HG02970 (cell line): ENCODE data around the gene NOXO1.
"Not testable (repeated sequence)": the region's sequence is repeated elsewhere in the genome, so short reads cannot be mapped to it uniquely, and the experiment has no call there.

Source experiments
- ATAC-seq: cut with Tn5 transposase; IDR thresholded peaks from one replicate; pipeline ENCODE4 v1.9.1; 2021; ENCODE audit warnings: mild to moderate bottlenecking, moderate library complexity, moderate number of reproducible peaks; ENCODE audit not compliant: unreplicated experiment, low FRiP score

Gene NOXO1

DNA sequence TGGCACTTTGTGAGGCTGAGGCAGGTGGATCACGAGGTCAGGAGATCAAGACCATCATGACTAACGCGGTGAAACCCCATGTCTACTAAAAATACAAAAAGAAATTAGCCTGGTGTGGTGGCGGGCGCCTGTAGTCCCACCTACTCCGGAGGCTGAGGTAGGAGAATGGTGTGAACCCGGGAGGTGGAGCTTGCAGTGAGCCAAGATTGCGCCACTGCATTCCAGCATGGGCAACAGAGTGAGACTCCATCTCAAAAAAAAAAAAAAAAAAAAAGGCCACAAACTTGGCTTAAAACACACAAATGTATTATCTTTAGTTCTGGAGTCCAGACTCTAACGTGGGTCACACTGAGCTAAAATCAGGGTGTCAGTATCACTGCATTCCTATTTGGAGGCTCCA lies 30.5 kb upstream of the NOXO1 start:
- not testable (repeated sequence) for ATAC-seq

- peak; percentile 76 for ATAC-seq
These were observed 28.7 kb upstream of the NOXO1 start, which contains the start of gene ZNF598 for GRCh38 chr16:2009791-2010510. ZNF598 (minus strand) TSS chr16:2009821.

DNA sequence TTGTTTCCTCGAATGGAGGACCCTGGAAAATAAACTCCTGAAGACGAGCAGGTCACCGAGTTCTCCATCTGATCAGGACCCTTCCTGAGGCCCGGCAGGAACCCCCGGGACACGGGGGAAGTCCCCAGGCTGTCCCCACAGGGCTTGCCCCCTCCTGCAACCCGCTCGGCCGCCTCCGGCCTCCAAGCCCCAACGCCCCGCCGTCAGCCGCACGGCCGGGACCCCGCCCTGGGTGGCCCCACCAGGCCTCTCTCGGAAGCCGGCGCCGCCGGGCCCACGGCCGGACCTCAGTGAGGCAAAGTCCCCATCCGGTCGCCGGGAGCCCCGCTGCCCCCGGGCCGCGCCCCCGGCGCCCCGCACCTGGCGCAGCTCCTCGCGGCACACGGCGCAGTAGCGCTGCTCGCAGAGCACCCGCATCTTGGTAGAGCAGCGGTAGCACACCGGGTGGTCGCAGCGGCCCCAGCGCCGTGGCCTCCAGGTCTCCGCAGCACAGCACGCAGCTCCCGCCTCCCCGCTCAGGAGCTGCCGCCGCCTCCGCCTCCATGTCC lies 28.0 kb upstream of the NOXO1 start:
- ATAC-seq, result peak; percentile 33

GRCh38 chr16:2008631-2009163 lies 27.4 kb upstream of the NOXO1 start:
- ATAC-seq, result no peak

DNA sequence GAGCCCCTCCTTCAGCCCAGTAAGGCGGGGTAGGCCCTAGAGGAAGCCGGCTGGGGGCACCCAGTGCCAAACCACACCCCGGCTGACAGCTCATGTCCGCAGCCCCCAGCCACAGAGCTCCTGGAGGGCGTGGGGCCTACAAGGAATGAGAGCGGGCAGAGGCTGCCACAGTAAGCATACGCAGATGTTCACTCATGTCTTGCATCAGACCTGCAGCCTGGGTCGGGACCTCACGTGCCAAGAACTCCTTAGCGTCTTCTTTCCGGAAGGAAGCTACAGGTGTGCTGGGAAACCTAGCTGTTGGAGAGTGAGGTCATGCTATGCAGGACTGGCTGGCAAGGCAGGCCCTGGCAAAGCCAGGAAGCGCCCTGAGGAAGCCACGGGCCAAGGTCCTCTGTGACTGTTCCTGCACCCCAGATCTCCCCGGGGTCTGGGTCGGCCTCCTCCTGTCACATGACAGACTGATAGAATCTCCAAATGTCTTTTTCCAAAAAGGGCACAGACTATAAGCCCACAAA lies 26.8 kb upstream of the NOXO1 start:
- no peak for ATAC-seq

DNA sequence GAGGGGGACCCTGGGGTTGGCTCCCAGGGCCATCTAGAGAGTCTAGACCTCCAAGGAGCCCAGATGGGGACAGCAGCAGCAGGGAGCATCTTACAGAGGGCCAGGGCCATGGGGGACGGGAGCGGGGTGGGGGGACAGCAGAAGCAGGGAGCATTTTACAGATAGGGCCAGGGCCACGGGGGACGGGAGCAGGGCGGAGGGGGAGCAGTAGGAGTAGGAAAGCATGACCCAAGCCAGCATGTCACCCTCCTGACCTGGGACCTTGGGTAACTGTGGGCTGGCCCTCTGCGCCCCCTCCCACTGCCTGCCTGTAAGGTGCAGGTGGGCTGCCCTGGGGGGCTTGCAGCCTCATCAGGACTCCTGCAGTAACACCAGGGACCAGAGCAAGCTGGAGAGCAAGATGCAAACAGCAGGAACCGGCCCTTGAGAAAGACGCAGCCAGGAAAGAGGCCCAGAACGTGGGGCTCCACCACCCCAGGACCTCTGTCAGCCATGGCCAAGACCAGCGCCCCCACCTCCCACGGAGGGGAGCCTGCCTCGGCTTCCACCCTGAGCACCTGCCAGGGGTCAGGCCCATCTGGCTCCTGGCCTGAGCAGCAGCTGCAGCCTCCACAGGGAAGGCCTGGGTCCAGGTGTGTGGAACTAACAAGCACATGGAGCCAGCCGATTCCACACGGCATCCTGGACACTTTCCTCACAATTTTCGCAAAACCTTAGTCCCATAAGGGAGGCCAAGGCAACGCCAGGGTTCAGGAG lies 26.0 kb upstream of the NOXO1 start:
- no peak for ATAC-seq

GRCh38 chr16:2006317-2006716 lies 25.0 kb upstream of the NOXO1 start:
- ATAC-seq, result no peak

GRCh38 chr16:2005646-2006045 lies 24.4 kb upstream of the NOXO1 start:
- no peak for ATAC-seq

- no peak for ATAC-seq
These were observed 23.7 kb upstream of the NOXO1 start for GRCh38 chr16:2004795-2005517.

- peak; percentile 58 for ATAC-seq
These were observed 22.8 kb upstream of the NOXO1 start for GRCh38 chr16:2003827-2004641.

DNA sequence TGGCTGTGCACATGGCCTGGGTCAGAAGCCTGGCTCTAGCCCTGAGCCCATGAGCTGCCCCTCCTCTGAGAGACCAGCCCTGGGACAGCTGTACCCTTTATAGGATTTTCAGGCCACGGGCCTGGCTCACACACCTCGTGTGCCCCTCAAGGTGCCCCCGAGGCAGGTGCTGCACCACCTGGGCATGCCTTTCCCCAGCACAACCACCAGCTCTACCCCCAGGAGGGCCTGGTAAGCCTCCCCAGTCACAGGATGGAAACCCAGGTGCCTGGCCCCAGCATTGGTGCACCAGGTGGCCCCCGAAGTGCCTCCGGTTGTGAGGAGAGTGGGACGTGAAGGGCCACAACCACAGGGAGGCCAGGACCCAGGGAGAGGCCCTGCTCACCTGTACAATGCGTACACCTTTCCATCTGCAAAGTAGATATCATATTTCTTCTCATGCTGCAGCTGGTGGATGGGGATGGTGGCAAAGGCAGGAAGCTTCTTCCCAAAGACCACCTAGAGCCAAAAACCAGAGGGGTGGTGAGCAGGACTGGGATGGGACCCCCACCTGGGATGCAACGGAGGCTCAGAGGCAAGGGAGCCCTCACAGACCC lies 22.1 kb upstream of the NOXO1 start:
- no peak for ATAC-seq

GRCh38 chr16:2002406-2003230 lies 21.3 kb upstream of the NOXO1 start:
- ATAC-seq, result no peak

- no peak for ATAC-seq
These were observed 20.4 kb upstream of the NOXO1 start for GRCh38 chr16:2001456-2002355.

DNA sequence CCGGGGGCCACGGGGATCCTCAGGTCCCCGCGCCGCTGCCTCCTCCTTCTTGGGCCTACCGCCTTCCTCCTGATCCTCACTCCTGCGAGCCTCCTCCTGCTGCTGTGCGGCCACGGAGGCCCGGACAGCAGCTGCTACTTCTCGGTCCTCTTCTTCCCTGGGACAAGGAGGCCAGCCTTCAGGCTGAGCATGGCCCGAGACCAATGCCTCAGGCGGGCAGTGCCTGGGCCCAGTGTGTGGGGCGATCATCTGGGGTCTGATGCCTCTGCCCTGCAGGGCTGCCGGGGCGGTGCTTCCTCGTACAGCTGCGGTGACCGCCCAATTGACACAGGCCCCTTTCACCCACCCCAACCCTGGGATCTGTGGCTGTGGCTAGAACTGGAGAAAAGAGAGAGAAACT lies 19.8 kb upstream of the NOXO1 start:
- no peak for ATAC-seq

DNA sequence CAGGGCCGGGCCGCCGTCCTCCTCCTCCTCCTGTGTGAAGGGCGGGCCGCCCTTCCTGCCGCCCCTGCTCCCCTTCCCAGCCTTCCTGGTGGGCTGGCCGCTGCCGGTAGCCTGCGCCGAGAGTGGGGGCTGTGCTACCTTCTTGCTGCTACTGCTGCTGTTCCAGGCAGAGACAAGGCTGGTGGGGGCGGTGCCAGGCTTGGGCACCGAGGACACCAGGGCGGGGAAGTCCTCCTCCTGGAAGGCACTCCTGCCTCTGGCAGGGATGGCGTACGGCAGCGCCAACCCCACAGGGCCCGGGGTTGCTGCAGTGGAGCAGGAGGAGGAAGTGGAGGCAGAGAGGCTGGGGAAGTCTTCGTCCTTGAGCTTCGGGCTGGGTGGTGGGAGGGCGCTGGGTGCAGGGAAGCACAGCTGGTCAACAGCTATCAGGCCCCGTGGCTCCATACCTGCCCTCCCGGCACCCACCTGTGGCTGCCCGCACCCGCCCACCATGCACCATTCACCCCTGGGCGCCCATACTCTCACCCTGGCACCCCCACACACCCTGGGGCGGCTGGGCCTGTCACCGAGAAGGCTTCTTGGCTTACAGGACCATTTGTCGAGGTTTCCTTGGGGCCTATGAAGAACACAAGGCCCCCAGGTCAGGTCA lies 18.7 kb upstream of the NOXO1 start:
- no peak for ATAC-seq

DNA sequence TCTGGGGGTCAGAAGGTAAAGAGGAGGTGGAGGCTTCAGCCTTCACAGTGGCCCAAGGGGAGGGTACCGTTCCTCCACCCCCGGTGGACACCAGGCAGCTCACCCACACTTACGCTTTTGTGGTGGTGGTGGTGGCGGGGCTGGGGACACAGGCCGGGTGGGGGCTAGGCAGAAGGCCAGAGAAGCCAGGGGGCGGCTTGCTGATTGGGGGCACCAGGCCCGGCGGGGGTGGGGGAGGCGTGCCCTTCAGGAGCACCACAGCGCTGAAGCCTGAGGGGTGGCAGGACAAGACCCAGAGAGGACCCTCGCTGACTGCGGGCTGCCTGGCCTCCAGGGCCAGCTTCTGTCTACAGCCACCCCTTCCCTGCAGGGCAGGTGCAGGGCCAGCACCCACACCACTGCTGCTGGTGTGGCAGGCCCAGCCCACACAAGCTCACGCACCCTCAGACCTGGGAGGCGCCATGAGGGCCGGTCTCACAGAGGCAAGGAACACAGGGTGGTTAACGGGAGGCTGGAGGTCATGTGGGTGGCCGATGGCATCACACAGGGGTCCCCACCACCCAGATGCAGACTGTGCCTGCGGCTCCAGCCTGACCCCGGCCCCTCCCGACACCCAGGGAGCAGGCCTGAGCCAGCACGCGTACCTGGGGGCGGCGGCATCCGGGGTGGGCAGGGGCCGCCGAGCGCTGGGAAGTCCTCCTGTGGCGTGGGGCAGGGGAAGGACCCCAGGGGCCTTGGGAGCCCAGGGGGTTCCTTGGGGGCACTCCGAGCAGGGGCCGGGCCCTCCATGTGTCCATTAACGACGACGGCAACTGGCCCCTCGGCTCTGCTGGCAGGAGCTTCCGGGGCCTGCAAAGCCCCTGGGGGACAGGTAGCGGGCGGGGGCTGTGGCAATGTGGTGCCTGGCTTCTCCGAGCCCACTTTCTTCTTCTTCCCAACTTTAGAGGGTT lies 17.9 kb upstream of the NOXO1 start:
- no peak for ATAC-seq
